CD4-positive, alpha-beta memory T cell (primary cell): ENCODE data around the gene TNFRSF25. TPM values are rescaled to one million over a fixed set of nuclear protein-coding genes. Genes with fewer than 3 reads are reported as not detected.

Experiments used
- CTCF ChIA-PET: fragments of 350-600 bp; sonication (Branson Sonifier 250); formaldehyde crosslinking; loops from one replicate; lab custom pipeline; 2021; ENCODE audit warnings: inconsistent platforms; ENCODE audit not compliant: partially characterized antibody; lab: Charles Lee
- POLR2A ChIA-PET: fragments of 350-600 bp; sonication (Branson Sonifier 250); formaldehyde crosslinking; loops from one replicate; lab custom pipeline; 2021; ENCODE audit not compliant: partially characterized antibody; lab: Charles Lee
- DNase-seq, 5 donors: peaks; one replicate each; pipeline versions ENCODE4 v3.0.0 to v3.0.0-alpha.2; 2020 to 2022; ENCODE audit warnings: mixed read lengths in 1 of 5
- H3K27ac ChIP-seq: one replicate; pipeline ENCODE4 v1.7.0; 2013; ENCODE audit warnings: low read depth, low read length
- H3K27me3 ChIP-seq: 2 replicates; pipeline ENCODE4 v1.7.0; 2013; ENCODE audit warnings: mild to moderate bottlenecking, low read length, moderate library complexity; ENCODE audit not compliant: insufficient read depth
- H3K36me3 ChIP-seq: 2 replicates; pipeline ENCODE4 v1.7.0; 2013; ENCODE audit warnings: mild to moderate bottlenecking, low read length, moderate library complexity; ENCODE audit not compliant: insufficient read depth
- H3K4me1 ChIP-seq: 2 replicates; pipeline ENCODE4 v1.7.0; 2013; ENCODE audit warnings: mild to moderate bottlenecking, low read length, moderate library complexity; ENCODE audit not compliant: insufficient read depth
- H3K4me3 ChIP-seq, 2 donors: one replicate each; pipeline ENCODE4 v1.7.0; 2013; ENCODE audit warnings: low read length in 2 of 2, mild to moderate bottlenecking in 1 of 2
- H3K9me3 ChIP-seq, 2 donors: one replicate each; pipeline ENCODE4 v1.7.0; 2013; ENCODE audit warnings: low read length in 2 of 2, control low read depth in 1 of 2; ENCODE audit not compliant: control insufficient read depth in 1 of 2
- H3K27ac Mint-ChIP-seq, 7 donors: one replicate each; pipeline ENCODE4 v1.8.0; 2020 to 2021; ENCODE audit warnings: mixed read lengths in 7 of 7, mild to moderate bottlenecking in 6 of 7, inconsistent platforms in 3 of 7, moderate library complexity in 3 of 7
- H3K27me3 Mint-ChIP-seq, 2 donors: one replicate each; pipeline ENCODE4 v1.8.0; 2020 to 2021; ENCODE audit warnings: mixed read lengths in 2 of 2
- H3K36me3 Mint-ChIP-seq, 2 donors: one replicate each; pipeline ENCODE4 v1.8.0; 2020 to 2021; ENCODE audit warnings: mixed read lengths in 2 of 2, inconsistent platforms in 1 of 2, mild to moderate bottlenecking in 1 of 2
- H3K4me1 Mint-ChIP-seq, 4 donors: one replicate each; pipeline ENCODE4 v1.8.0; 2020 to 2021; ENCODE audit warnings: mixed read lengths in 4 of 4, mild to moderate bottlenecking in 1 of 4
- H3K4me3 Mint-ChIP-seq, 8 donors: one replicate each; pipeline ENCODE4 v1.8.0; 2020 to 2021; ENCODE audit warnings: mixed read lengths in 8 of 8, mild to moderate bottlenecking in 7 of 8, moderate library complexity in 6 of 8, inconsistent platforms in 3 of 8
- H3K9me3 Mint-ChIP-seq, 8 donors: one replicate each; pipeline ENCODE4 v1.8.0; 2020 to 2021; ENCODE audit warnings: mixed read lengths in 8 of 8, mild to moderate bottlenecking in 5 of 8, inconsistent platforms in 3 of 8, moderate library complexity in 1 of 8
- intact Hi-C: fragments of 100-400 bp; cut with micrococcal nuclease; formaldehyde crosslinking; loops from one replicate; pipeline ENCODE4 v1.15.1; 2023
- polyA plus RNA-seq, 2 donors: library from polyadenylated mRNA; unstranded; fragments of 300-500 nt; fragmentation: Illumina TruSeq; gene quantifications; one replicate each; pipeline ENCODE4 v1.2.3, GENCODE V29; 2021
- total RNA-seq, 2 experiments: library from RNA; stranded (reverse); gene quantifications; one replicate each; pipeline ENCODE4 v1.2.3, GENCODE V29; 2021

TNFRSF25 gene
- total and polyA plus RNA-seq, 4 experiments from 2014 or later = 28.9 to 415 (median 227) TPM

DNA sequence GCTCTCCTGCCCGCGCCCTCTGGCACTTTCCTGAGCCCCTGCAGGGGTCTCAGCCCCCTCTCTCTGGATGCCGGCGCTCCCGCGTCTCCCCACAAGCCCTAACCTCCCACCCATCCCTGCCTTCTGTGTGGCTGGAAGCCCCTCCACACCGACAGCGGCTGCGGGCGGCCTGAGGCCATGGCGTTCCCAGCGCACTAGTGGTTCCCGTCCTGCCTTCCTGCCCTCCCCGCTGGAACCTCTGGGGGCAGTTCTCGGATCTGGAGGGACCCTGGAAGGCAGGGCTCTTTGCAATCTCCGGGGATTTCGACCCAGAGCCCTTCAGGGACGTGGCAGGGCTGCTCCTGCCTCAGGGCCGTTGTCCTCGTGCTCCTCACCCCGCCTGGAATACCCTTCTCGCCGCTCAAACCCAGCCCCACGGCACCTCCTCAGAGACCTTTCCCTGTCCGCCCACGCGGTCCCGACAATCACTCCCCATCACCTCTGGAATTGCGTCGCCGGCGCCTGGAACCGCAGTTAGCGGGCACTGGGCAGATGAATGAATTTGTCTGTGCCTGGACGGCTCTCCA lies 41.9 kb downstream of the TNFRSF25 start:
- peaks cover 31% of the 10 kb centered on the region for H3K4me1 ChIP-seq
- peak overlapping the region; percentile 48 to 76 (median 68) for H3K4me3 Mint-ChIP-seq
- peaks cover 5 to 35% (median 18%) of the 10 kb centered on the region in 4 donors for H3K4me1 Mint-ChIP-seq
- no peaks in the 10 kb centered on the region for H3K36me3 Mint-ChIP-seq
- H3K9me3 Mint-ChIP-seq = no peaks in the 10 kb centered on the region
- CTCF ChIA-PET = interaction anchor here (0.9 to 5.6 kb wide), 21 partner anchors 8 to 222 kb away, joined by 3 to 88 read pairs (median 4); partner anchors contain the start of gene PLEKHG5
- no peak overlapping the region for H3K27ac Mint-ChIP-seq
- H3K27ac ChIP-seq = no peak overlapping the region
- no peaks in the 10 kb centered on the region for H3K36me3 ChIP-seq
- peak overlapping the region in 1 of 2 donors; percentile 38 for H3K4me3 ChIP-seq
- H3K27me3 ChIP-seq = peaks cover 31% of the 10 kb centered on the region
- POLR2A ChIA-PET = interaction anchor here (0.9 to 2.8 kb wide), 4 partner anchors 14 to 179 kb away, joined by 4 to 16 read pairs (median 6); no protein-coding TSS in a partner anchor
- H3K9me3 ChIP-seq = no peaks in the 10 kb centered on the region
- DNase-seq = no peak
- peaks cover 20 to 22% of the 10 kb centered on the region in 2 donors for H3K27me3 Mint-ChIP-seq
- intact Hi-C loops = loop anchor here (1.0 kb wide), 5 partner anchors 14 to 222 kb away; partner anchors contain the start of gene NOL9

DNA sequence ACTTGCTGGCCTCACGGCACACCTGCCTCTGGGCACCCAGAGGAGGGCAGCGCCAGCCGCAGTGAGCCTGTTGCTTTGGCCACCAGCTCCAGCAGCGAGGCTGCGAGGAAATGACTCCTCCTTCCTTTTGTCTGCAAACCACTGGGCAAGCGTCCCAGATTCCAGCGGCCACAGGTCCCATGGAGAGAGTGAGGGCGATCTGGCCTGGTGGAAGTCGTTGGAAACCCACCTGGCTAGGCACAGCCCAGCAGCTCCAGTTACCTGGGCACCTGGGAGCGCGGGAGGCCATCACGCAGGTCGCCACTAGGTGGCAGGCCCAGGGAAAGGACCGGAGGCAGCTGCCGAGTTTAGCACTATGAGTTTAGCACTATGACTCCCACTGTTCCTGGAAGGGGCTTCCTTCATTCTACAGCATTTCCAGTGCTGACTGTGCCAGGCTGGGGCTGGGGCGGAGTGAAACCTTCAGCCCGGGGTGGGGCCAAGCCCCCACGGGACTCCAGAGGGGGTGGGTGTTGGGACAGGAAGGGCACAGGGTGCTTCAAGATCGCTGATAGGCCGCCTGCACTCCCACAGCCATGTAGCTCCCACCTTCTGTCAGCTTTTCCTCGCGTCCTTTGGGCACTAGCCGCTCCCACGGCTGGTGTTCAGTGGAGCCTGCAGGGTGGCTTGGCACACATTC lies 42.5 kb downstream of the TNFRSF25 start:
- Mint-ChIP-seq H3K9me3 (no peaks in the 10 kb centered on the region), H3K4me3 (peak overlapping the region; percentile 46 to 76 (median 68)), H3K27me3 (peaks cover 22 to 24% of the 10 kb centered on the region in 2 donors), H3K36me3 (no peaks in the 10 kb centered on the region), H3K4me1 (peaks cover 6 to 35% (median 19%) of the 10 kb centered on the region in 4 donors), H3K27ac (no peak overlapping the region)
- ChIA-PET POLR2A (interaction anchor here (0.7 to 2.8 kb wide), 6 partner anchors 14 to 179 kb away, joined by 3 to 16 read pairs (median 5); partner anchors contain the start of gene KLHL21), CTCF (interaction anchor here (0.7 to 5.6 kb wide), 25 partner anchors 8 to 223 kb away, joined by 3 to 88 read pairs (median 4); partner anchors contain the start of gene PLEKHG5)
- intact Hi-C loops = loop anchor here (1.0 kb wide), 5 partner anchors 15 to 223 kb away; partner anchors contain the start of gene NOL9
- Histone ChIP-seq H3K4me3 (peak overlapping the region in 1 of 2 donors; percentile 38), H3K27me3 (peaks cover 37% of the 10 kb centered on the region), H3K9me3 (no peaks in the 10 kb centered on the region), H3K4me1 (peaks cover 35% of the 10 kb centered on the region), H3K36me3 (no peaks in the 10 kb centered on the region), H3K27ac (no peak overlapping the region)
- DNase-seq = peak; percentile 64 to 74 (median 69)

DNA sequence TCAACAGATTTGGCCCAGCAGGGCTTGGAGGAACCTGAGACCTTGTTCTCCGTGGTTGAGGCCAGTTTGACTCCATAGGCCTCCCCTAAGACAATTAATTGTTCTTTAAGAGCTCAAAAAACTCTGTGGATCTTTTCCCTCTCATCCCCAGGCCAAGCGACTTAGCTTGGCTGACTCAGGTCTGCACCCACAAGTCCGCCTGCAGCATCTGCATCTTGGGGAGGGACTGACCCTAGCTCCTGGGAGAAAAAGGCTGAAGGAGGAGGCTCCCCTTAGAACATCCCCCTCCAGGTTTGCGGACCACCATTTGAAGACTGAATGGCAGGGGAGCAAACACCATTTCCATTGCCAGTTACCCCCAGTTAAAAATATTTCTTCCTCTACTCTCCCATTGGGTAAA lies 44.7 kb downstream of the TNFRSF25 start:
- no peaks in the 10 kb centered on the region for H3K9me3 Mint-ChIP-seq
- H3K4me1 ChIP-seq = peaks cover 36% of the 10 kb centered on the region
- peak overlapping the region in 1 of 7 donors; percentile 21 for H3K27ac Mint-ChIP-seq
- peaks cover 6 to 31% (median 19%) of the 10 kb centered on the region in 4 donors for H3K4me1 Mint-ChIP-seq
- H3K27ac ChIP-seq = no peak overlapping the region
- intact Hi-C loops = no loop called here
- H3K27me3 Mint-ChIP-seq = peaks cover 35 to 38% of the 10 kb centered on the region in 2 donors
- DNase-seq = no peak
- ChIA-PET POLR2A (interaction anchor here (0.8 to 2.8 kb wide), 3 partner anchors 39 to 181 kb away, joined by 3 to 16 read pairs (median 3); no protein-coding TSS in a partner anchor), CTCF (interaction anchor here (0.8 to 5.6 kb wide), 11 partner anchors 9 to 225 kb away, joined by 3 to 88 read pairs (median 4); partner anchors contain the start of gene PLEKHG5)
- H3K9me3 ChIP-seq = no peaks in the 10 kb centered on the region
- H3K27me3 ChIP-seq = peaks cover 58% of the 10 kb centered on the region
- H3K4me3 ChIP-seq = no peak overlapping the region
- H3K4me3 Mint-ChIP-seq = peak overlapping the region in 1 of 8 donors; percentile 72
- H3K36me3 ChIP-seq = no peaks in the 10 kb centered on the region
- no peaks in the 10 kb centered on the region for H3K36me3 Mint-ChIP-seq

DNA sequence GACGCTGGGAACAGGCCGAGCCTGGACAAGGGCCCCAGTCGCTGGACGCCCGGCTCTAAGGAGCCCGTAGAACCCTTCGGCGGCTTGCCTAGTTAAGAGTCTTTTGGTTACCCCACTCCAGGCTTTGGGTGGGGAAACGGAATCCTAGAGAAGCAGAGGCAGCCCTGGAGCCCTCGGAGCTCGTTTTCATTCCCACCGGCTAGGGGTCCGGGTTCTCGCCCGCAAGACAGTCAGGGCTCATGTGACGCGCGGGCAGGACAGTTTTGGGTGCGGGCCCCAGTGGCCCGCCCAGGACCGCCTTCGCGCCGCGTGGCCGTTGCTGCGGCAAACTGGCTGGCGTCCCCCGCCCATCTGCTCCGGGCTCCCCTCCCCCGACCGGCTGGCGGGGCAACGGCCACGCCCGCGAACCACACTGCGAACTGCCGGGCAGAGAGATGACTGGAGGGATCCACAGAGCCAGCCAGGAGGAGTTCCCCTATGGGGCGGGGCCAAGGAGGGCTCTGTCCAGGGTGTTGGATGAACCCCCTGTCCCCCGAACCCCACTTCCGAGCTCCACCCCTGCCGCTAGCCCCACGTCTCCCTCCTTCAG lies 45.4 kb downstream of the TNFRSF25 start:
- intact Hi-C loops = no loop called here
- ChIA-PET CTCF (interaction anchor here (1.0 to 5.6 kb wide), 8 partner anchors 8 to 72 kb away, joined by 3 to 88 read pairs (median 6); partner anchors contain the start of gene PLEKHG5), POLR2A (interaction anchor here (0.7 to 1.4 kb wide), 3 partner anchors 18 to 72 kb away, joined by 3 to 4 read pairs (median 3); no protein-coding TSS in a partner anchor)
- no peak overlapping the region for H3K27ac ChIP-seq
- Mint-ChIP-seq H3K4me1 (peaks cover 7 to 28% (median 17%) of the 10 kb centered on the region in 4 donors), H3K36me3 (no peaks in the 10 kb centered on the region), H3K4me3 (peak overlapping the region in 4 of 8 donors; percentile 27 to 72 (median 44)), H3K27me3 (peaks cover 42 to 45% of the 10 kb centered on the region in 2 donors), H3K9me3 (no peaks in the 10 kb centered on the region), H3K27ac (no peak overlapping the region)
- no peaks in the 10 kb centered on the region for H3K9me3 ChIP-seq
- no peak overlapping the region for H3K4me3 ChIP-seq
- H3K4me1 ChIP-seq = peaks cover 36% of the 10 kb centered on the region
- H3K27me3 ChIP-seq = peaks cover 61% of the 10 kb centered on the region
- no peaks in the 10 kb centered on the region for H3K36me3 ChIP-seq
- no peak for DNase-seq

DNA sequence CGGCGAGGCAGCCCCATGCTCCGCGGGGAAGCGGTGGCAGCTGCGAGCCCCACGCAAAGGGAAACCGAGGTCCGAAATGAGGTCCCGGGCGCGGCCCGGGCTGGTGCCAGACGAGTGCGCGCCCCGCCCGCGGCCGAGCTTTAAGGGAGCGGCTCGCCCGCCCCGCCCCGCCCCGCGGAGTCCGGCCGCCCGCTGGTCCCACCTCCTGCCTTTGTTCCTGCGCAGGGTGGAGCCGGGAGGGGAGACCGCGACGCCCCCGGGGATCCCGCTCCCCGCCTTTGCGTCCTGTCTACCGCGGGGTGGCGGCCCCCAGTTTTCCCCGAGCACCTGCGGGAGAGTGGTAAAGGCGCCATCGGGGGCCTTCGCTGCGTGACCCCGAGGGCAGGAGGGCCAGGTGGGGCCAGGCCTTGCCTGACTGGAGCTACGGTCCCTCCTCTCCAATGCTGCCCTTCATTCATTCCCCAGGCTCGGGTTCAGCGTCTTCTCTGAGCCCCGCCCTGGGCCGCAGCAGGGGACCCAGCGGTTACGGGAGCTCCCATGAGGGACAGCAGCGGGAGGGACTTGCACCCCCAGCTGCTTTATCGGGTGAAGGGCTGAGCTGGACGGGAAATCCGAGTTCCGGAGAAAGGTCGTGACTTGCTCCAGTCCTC lies 46.0 kb downstream of the TNFRSF25 start, which contains the start of gene HES2:
Gene HES2, minus strand, starts transcription at position 116 of the 650 bp plus-strand sequence. Its CDS starts 99 bp downstream, at position 17.
- no peaks in the 10 kb centered on the region for H3K36me3 Mint-ChIP-seq
- H3K4me1 ChIP-seq = peaks cover 30% of the 10 kb centered on the region
- H3K36me3 ChIP-seq = no peaks in the 10 kb centered on the region
- H3K4me1 Mint-ChIP-seq = peaks cover 7 to 28% (median 15%) of the 10 kb centered on the region in 4 donors
- no peaks in the 10 kb centered on the region for H3K9me3 ChIP-seq
- peaks cover 62% of the 10 kb centered on the region for H3K27me3 ChIP-seq
- ChIA-PET CTCF (interaction anchor here (1.0 to 5.6 kb wide), 4 partner anchors 18 to 71 kb away, joined by 3 to 88 read pairs (median 19); partner anchors contain the start of gene PLEKHG5), POLR2A (interaction anchor here (0.7 to 1.4 kb wide), 2 partner anchors 18 to 40 kb away, joined by 3 to 4 read pairs; no protein-coding TSS in a partner anchor)
- H3K4me3 ChIP-seq = no peak within 1 kb of the TSS
- no peak within 1 kb of the TSS for H3K27ac ChIP-seq
- peak within 1 kb of the TSS in 7 of 8 donors; percentile 20 to 72 (median 41) for H3K4me3 Mint-ChIP-seq
- H3K27me3 Mint-ChIP-seq = peaks cover 49 to 50% of the 10 kb centered on the region in 2 donors
- H3K9me3 Mint-ChIP-seq = no peaks in the 10 kb centered on the region
- no peak for DNase-seq
- no peak within 1 kb of the TSS for H3K27ac Mint-ChIP-seq
- intact Hi-C loops = no loop called here

DNA sequence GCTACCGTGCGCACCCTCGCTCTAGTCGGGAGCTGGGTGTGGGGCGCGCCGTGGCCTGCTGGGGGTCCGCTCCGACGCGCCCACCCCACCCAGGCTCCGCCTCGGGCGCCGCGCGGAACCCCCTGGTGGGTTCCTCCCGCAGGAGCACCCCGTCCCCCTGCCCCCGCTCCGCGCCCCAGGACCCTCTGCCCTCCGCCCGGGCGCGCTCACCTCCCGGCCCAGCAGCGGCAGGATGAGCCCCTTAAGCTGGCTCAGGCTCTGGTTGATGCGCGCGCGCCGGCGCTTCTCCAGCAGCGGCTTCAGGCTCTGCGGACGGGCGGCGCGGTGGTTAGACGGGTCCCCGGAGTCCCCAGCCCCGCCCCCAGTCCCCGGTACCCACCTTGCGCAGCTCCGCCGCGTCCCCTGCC lies 46.6 kb downstream of the TNFRSF25 start:
- peaks cover 53 to 56% of the 10 kb centered on the region in 2 donors for H3K27me3 Mint-ChIP-seq
- no peak for DNase-seq
- no peak overlapping the region for H3K27ac Mint-ChIP-seq
- intact Hi-C loops = no loop called here
- Histone ChIP-seq H3K27ac (no peak overlapping the region), H3K4me3 (no peak overlapping the region), H3K4me1 (peaks cover 33% of the 10 kb centered on the region), H3K27me3 (peaks cover 67% of the 10 kb centered on the region), H3K36me3 (no peaks in the 10 kb centered on the region), H3K9me3 (no peaks in the 10 kb centered on the region)
- CTCF ChIA-PET = interaction anchor here (1.2 to 5.6 kb wide), 2 partner anchors 18 to 71 kb away, joined by 3 to 88 read pairs; no protein-coding TSS in a partner anchor
- peak overlapping the region in 2 of 8 donors; percentile 41 to 59 for H3K4me3 Mint-ChIP-seq
- no peaks in the 10 kb centered on the region for H3K36me3 Mint-ChIP-seq
- H3K9me3 Mint-ChIP-seq = no peaks in the 10 kb centered on the region
- H3K4me1 Mint-ChIP-seq = peaks cover 7 to 30% (median 18%) of the 10 kb centered on the region in 4 donors
- POLR2A ChIA-PET = interaction anchor here (0.7 to 1.4 kb wide), 2 partner anchors 19 to 41 kb away, joined by 3 to 4 read pairs; no protein-coding TSS in a partner anchor
